Activated CD4-positive, alpha-beta memory T cell treated with anti-CD3 and anti-CD28 coated beads for 36 hours (primary cell): ENCODE measurements around the gene GSK3B. TPM values are rescaled to one million over a fixed set of nuclear protein-coding genes. Genes with fewer than 3 reads are reported as not detected.

Source experiments
- CTCF ChIA-PET: fragments of 350-600 bp; sonication (Branson Sonifier 250); formaldehyde crosslinking; loops from one replicate; lab custom pipeline; 2021; ENCODE audit warnings: antibody characterized with exemption, inconsistent platforms; lab: Charles Lee
- POLR2A ChIA-PET: fragments of 350-600 bp; sonication (Branson Sonifier 250); formaldehyde crosslinking; loops from one replicate; lab custom pipeline; 2021; ENCODE audit warnings: antibody characterized with exemption; lab: Charles Lee
- DNase-seq: peaks from one replicate; pipeline ENCODE4 v3.0.0-alpha.2; 2020
- H3K27ac Mint-ChIP-seq: one replicate; pipeline ENCODE4 v1.8.0; 2021; ENCODE audit warnings: mixed read lengths
- H3K27me3 Mint-ChIP-seq: one replicate; pipeline ENCODE4 v1.8.0; 2021; ENCODE audit warnings: mixed read lengths
- H3K36me3 Mint-ChIP-seq: one replicate; pipeline ENCODE4 v1.8.0; 2021; ENCODE audit warnings: mixed read lengths
- H3K4me1 Mint-ChIP-seq: one replicate; pipeline ENCODE4 v1.8.0; 2021; ENCODE audit warnings: low read depth, mixed read lengths
- H3K4me3 Mint-ChIP-seq: one replicate; pipeline ENCODE4 v1.8.0; 2021; ENCODE audit warnings: mild to moderate bottlenecking, mixed read lengths
- H3K9me3 Mint-ChIP-seq: one replicate; pipeline ENCODE4 v1.8.0; 2021; ENCODE audit warnings: mixed read lengths
- intact Hi-C: fragments of 100-400 bp; cut with micrococcal nuclease; formaldehyde crosslinking; loops from one replicate; pipeline ENCODE4 v1.15.1; 2023
- total RNA-seq, 2 experiments: library from RNA; stranded (reverse); gene quantifications; one replicate each; pipeline ENCODE4 v1.2.3, GENCODE V29; 2021

Gene GSK3B
- total RNA-seq, 2 experiments from 2014 or later, result 25.5 to 27.1 TPM

- Mint-ChIP-seq H3K4me3 (no peak overlapping the region), H3K27me3 (no peaks in the 10 kb centered on the region), H3K27ac (no peak overlapping the region), H3K36me3 (no peaks in the 10 kb centered on the region), H3K9me3 (peaks cover 11% of the 10 kb centered on the region), H3K4me1 (peaks cover 4% of the 10 kb centered on the region)
- intact Hi-C loops, result no loop called here
- ChIA-PET CTCF (no interaction called here), POLR2A (no interaction called here)
- no peak for DNase-seq
Measured at GRCh38 chr3:119779731-119780383, 314.4 kb downstream of the GSK3B start.

DNA sequence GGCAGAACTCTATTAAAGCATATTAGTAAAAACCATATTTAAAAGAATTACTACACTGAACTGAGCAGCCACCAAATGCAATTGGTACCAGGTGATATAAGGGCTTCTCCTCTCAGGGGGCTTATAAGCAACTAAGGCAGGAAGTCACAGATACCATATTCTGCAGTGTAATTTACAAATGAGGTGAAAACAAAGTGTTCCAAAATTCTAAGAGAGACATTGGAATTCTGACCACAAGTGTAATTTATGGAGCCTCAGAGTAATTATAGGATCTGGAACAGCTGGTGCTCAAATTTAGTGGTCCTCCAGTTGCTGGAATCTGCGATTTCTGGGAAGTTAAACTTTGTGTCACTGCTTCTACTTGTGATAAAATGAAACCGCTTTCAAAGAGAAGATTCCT lies 315.4 kb downstream of the GSK3B start:
- no peak for DNase-seq
- no peaks in the 10 kb centered on the region for H3K27me3 Mint-ChIP-seq
- intact Hi-C loops, result no loop called here
- H3K9me3 Mint-ChIP-seq, result peaks cover 11% of the 10 kb centered on the region
- H3K36me3 Mint-ChIP-seq, result no peaks in the 10 kb centered on the region
- ChIA-PET POLR2A (no interaction called here), CTCF (no interaction called here)
- peaks cover 4% of the 10 kb centered on the region for H3K4me1 Mint-ChIP-seq
- H3K27ac Mint-ChIP-seq, result no peak overlapping the region
- no peak overlapping the region for H3K4me3 Mint-ChIP-seq

GRCh38 chr3:119778176-119778575 lies 316.1 kb downstream of the GSK3B start:
- no peak for DNase-seq
- POLR2A ChIA-PET, result no interaction called here
- no peak overlapping the region for H3K4me3 Mint-ChIP-seq
- H3K9me3 Mint-ChIP-seq, result peaks cover 11% of the 10 kb centered on the region
- peaks cover 2% of the 10 kb centered on the region for H3K27me3 Mint-ChIP-seq
- CTCF ChIA-PET, result no interaction called here
- H3K36me3 Mint-ChIP-seq, result no peaks in the 10 kb centered on the region
- intact Hi-C loops, result no loop called here
- peaks cover 4% of the 10 kb centered on the region for H3K4me1 Mint-ChIP-seq
- H3K27ac Mint-ChIP-seq, result no peak overlapping the region

DNA sequence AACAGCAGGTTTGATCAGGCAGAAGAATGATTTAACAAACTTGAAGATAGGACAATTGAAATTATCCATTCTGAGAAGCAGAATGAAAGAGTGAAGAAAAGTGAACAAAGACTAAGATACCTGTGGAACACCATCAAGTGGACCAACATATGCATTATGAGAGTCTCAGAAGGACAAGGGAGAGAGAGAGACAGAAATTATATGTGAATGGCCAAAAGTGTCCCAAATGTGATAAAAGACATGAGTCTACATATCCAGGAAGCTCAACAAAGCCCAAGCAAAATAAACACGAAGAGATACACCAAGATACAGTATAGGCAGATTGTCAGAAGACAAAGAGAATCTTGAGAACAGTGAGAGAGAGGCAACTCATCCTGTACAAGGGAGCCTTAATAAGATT lies 317.9 kb downstream of the GSK3B start:
- peaks cover 11% of the 10 kb centered on the region for H3K9me3 Mint-ChIP-seq
- intact Hi-C loops, result no loop called here
- CTCF ChIA-PET, result no interaction called here

GRCh38 chr3:119774444-119774843 lies 319.8 kb downstream of the GSK3B start:
- ChIA-PET POLR2A (no interaction called here), CTCF (no interaction called here)
- H3K4me3 Mint-ChIP-seq, result no peak overlapping the region
- intact Hi-C loops, result no loop called here
- no peak for DNase-seq
- peaks cover 11% of the 10 kb centered on the region for H3K9me3 Mint-ChIP-seq
- H3K27me3 Mint-ChIP-seq, result peaks cover 4% of the 10 kb centered on the region
- no peaks in the 10 kb centered on the region for H3K36me3 Mint-ChIP-seq
- H3K4me1 Mint-ChIP-seq, result no peaks in the 10 kb centered on the region
- no peak overlapping the region for H3K27ac Mint-ChIP-seq

More for the DNA sequence above, 317.9 kb downstream of the GSK3B start:
- Mint-ChIP-seq H3K36me3 (no peaks in the 10 kb centered on the region), H3K4me3 (no peak overlapping the region), H3K27ac (no peak overlapping the region), H3K4me1 (peaks cover 4% of the 10 kb centered on the region), H3K27me3 (peaks cover 4% of the 10 kb centered on the region)
- DNase-seq, result no peak
- POLR2A ChIA-PET, result no interaction called here

Other genes starting within 250 kb of the GSK3B start
- not detected for gene GPR156, start 190.8 kb upstream of the GSK3B start, total RNA-seq